ENCODE measurements around the gene EVX1. TPM values are rescaled to one million over a fixed set of nuclear protein-coding genes. Genes with fewer than 3 reads are reported as not detected.

The EVX1 gene
- total RNA-seq, 2 experiments from 2014 or later, result 0.25 to 0.33 TPM

GRCh38 chr7:27223941-27224575 lies 18.5 kb upstream of the EVX1 start:
- ATAC-seq (ENCODE audit: poor library complexity) (no peak), DNase-seq (no peak)
- H3K27me3 ChIP-seq (ENCODE audit: control insufficient read depth in 1 of 2, insufficient read depth in 2 of 2, low read length in 2 of 2), result peaks cover 49 to 84% of the 10 kb centered on the region in 2 experiments
- intact Hi-C loops (cut with DNase I, micrococcal nuclease), result no loop called here
- H3K36me3 Mint-ChIP-seq (ENCODE audit: low read depth), result no peaks in the 10 kb centered on the region
- TF ChIP-seq CTCF (IDR thresholded peaks at IDR 0.05), result no peak
- CTCF ChIA-PET, result no interaction called here
- peaks cover 7% of the 10 kb centered on the region for H3K4me1 ChIP-seq (ENCODE audit: insufficient read depth, low read length)
- no peak overlapping the region for H3K27ac Mint-ChIP-seq
- POLR2A ChIA-PET, result no interaction called here
- no peaks in the 10 kb centered on the region for H3K9me3 Mint-ChIP-seq
- no peak overlapping the region for H3K4me3 Mint-ChIP-seq
- peaks cover 88% of the 10 kb centered on the region for H3K27me3 Mint-ChIP-seq
- no peak overlapping the region for H3K4me3 ChIP-seq (ENCODE audit: low read length)
- no peaks in the 10 kb centered on the region for H3K36me3 ChIP-seq (ENCODE audit: insufficient read depth, low read length)
- H3K4me1 Mint-ChIP-seq (ENCODE audit: low read depth), result peaks cover 13% of the 10 kb centered on the region
- H3K9me3 ChIP-seq (ENCODE audit: control insufficient read depth in 1 of 2, insufficient read depth in 1 of 2, low read length in 2 of 2), result peaks cover 0 to 8% of the 10 kb centered on the region in 2 experiments
- H3K27ac ChIP-seq (ENCODE audit: low read depth in 1 of 2, low read length in 2 of 2), result no peak overlapping the region

- TF ChIP-seq CTCF (IDR thresholded peaks at IDR 0.05), result no peak
- Histone ChIP-seq H3K9me3 (ENCODE audit: control insufficient read depth in 1 of 2, insufficient read depth in 1 of 2, low read length in 2 of 2) (peaks cover 0 to 8% of the 10 kb centered on the region in 2 experiments), H3K4me1 (ENCODE audit: insufficient read depth, low read length) (peaks cover 4% of the 10 kb centered on the region), H3K27ac (ENCODE audit: low read depth in 1 of 2, low read length in 2 of 2) (no peak overlapping the region), H3K36me3 (ENCODE audit: insufficient read depth, low read length) (no peaks in the 10 kb centered on the region), H3K4me3 (ENCODE audit: low read length) (no peak overlapping the region), H3K27me3 (ENCODE audit: control insufficient read depth in 1 of 2, insufficient read depth in 2 of 2, low read length in 2 of 2) (peaks cover 45 to 81% of the 10 kb centered on the region in 2 experiments)
- Mint-ChIP-seq H3K36me3 (ENCODE audit: low read depth) (no peaks in the 10 kb centered on the region), H3K4me1 (ENCODE audit: low read depth) (peaks cover 7% of the 10 kb centered on the region), H3K9me3 (no peaks in the 10 kb centered on the region), H3K27ac (no peak overlapping the region), H3K27me3 (peaks cover 88% of the 10 kb centered on the region), H3K4me3 (no peak overlapping the region)
- CTCF ChIA-PET, result no interaction called here
- POLR2A ChIA-PET, result no interaction called here
- DNase-seq, result no peak
- intact Hi-C loops (cut with DNase I, micrococcal nuclease), result no loop called here
- no peak for ATAC-seq (ENCODE audit: poor library complexity)
Observed at GRCh38 chr7:27224983-27225934, 17.3 kb upstream of the EVX1 start.

GRCh38 chr7:27229448-27229847 lies 13.2 kb upstream of the EVX1 start:
- Mint-ChIP-seq H3K9me3 (no peaks in the 10 kb centered on the region), H3K4me3 (no peak overlapping the region), H3K27me3 (peaks cover 80% of the 10 kb centered on the region), H3K4me1 (ENCODE audit: low read depth) (no peaks in the 10 kb centered on the region), H3K27ac (no peak overlapping the region), H3K36me3 (ENCODE audit: low read depth) (no peaks in the 10 kb centered on the region)
- Histone ChIP-seq H3K27ac (ENCODE audit: low read depth in 1 of 2, low read length in 2 of 2) (no peak overlapping the region), H3K27me3 (ENCODE audit: control insufficient read depth in 1 of 2, insufficient read depth in 2 of 2, low read length in 2 of 2) (peaks cover 25 to 52% of the 10 kb centered on the region in 2 experiments), H3K36me3 (ENCODE audit: insufficient read depth, low read length) (no peaks in the 10 kb centered on the region), H3K9me3 (ENCODE audit: control insufficient read depth in 1 of 2, insufficient read depth in 1 of 2, low read length in 2 of 2) (peaks cover 0 to 8% of the 10 kb centered on the region in 2 experiments), H3K4me1 (ENCODE audit: insufficient read depth, low read length) (no peaks in the 10 kb centered on the region), H3K4me3 (ENCODE audit: low read length) (no peak overlapping the region)
- no peak for TF ChIP-seq CTCF (IDR thresholded peaks at IDR 0.05)
- intact Hi-C loops (cut with DNase I, micrococcal nuclease), result no loop called here
- ATAC-seq (ENCODE audit: poor library complexity) (no peak), DNase-seq (no peak)
- ChIA-PET POLR2A (no interaction called here), CTCF (no interaction called here)
